Right forelimb (tissue), 1 donor: ENCODE data around the gene HMCN2.
"Not testable (repeated sequence)": the region's sequence is repeated elsewhere in the genome, so short reads cannot be mapped to it uniquely, and the experiment has no call there.

Source experiments
- DNase-seq: peaks from one replicate; pipeline ENCODE4 v3.0.0-alpha.2; 2018

HMCN2 gene

GRCh38 chr9:130396581-130396980 lies 131.0 kb downstream of the HMCN2 start:
- DNase-seq = no peak

- no peak for DNase-seq
Measured at GRCh38 chr9:130398487-130399240, 133.1 kb downstream of the HMCN2 start.

- no peak for DNase-seq
Measured at GRCh38 chr9:130399768-130400167, 134.2 kb downstream of the HMCN2 start.

DNA sequence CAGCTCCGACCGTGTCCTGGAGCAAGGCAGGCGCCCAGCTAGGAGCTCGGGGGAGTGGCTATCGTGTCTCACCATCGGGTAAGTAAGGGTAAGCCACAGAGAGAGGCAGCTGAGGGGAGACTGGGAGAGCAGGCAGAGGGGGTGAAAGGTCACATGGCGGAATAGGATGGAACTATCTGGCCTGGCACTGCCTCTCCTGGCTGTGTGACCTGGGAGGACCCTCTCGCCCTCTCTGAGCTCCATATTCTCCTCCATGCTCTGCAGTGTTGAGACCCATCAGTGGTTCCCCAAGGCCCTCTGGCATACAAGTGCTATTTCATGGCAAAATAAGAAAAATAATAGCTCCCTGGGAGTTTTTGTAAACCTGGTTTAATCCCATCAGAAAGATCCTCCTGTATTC lies 135.3 kb downstream of the HMCN2 start:
- DNase-seq = no peak

DNA sequence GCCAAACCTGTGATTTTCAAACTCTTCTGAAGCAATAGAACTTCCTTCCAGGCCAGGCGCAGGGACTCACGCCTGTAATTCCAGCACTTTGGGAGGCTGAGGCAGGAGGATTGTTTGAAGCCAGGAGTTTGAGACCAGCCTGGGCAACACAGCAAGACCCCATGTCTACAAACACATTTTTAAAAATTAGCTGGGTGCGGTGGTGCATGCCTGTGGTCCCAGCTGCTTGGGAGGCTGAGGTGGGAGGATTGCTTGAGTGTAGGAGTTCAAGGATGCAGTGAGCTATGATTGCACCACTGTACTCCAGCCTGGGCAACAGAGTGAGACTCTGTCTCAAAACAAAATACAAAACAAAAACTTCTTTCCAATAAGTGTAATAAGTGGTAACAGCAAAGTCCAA lies 136.2 kb downstream of the HMCN2 start:
- DNase-seq = not testable (repeated sequence)

GRCh38 chr9:130402243-130402642 lies 136.7 kb downstream of the HMCN2 start:
- DNase-seq = no peak

DNA sequence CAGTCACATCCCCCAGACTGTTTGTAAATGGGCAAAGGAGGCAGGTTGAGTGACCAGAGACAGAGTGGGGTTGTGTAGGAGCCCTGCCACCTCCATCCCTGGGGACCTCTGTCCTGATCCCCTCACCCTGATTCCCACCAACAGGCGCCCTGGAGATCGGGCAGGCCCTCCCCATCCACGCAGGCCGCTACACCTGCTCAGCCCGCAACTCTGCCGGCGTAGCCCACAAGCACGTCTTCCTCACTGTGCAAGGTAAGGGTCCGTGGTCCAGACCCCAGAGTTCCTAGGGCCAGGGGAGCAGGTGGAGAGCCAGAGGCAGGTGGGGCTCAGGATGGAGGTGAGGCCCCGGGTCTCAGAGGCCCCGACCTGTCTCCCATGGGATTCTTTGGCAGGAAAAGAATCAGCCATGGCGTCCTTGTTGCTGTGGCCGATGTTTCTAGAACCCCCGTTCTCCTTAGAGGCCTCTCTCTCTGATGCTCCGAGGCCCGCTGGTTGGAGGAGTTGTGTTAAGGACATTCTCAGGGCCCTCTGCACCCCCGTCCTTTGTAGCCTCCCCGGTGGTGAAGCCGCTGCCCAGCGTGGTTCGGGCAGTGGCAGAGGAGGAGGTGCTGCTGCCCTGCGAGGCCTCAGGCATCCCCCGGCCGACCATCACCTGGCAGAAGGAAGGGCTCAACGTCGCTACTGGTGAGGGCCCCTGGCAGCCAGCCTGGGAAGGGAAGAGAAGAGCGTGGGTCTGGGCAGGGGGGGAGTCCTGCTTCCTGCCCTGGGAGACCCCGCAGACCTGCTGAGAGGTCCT lies 137.3 kb downstream of the HMCN2 start:
- no peak for DNase-seq

DNA sequence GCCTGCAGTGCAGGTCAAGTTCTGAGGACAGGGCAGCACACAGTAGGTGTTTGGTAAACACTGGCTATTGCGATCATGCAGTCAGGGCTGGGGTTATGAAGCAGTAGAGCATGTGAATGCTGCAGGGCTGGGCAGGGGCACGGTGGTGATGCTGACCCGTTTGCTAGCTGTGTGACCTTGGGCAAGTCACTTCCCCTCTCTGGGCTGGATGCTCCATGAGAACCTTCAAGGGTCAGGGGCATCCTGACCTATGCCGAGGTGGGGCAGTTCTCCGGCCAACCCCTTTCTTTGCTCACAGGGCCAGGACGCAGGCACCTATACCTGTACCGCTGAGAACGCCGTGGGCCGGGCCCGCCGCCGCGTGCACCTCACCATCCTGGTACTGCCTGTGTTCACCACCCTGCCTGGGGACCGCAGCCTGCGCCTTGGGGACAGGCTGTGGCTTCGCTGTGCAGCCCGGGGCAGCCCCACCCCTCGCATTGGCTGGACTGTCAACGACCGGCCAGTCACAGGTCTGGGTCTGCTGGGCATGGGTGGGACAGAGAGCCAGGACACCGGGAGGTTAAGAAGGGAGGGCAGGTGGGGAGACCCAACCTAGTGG lies 140.2 kb downstream of the HMCN2 start:
- DNase-seq = no peak

- DNase-seq = no peak
Measured at GRCh38 chr9:130406278-130406895, 140.8 kb downstream of the HMCN2 start.

- no peak for DNase-seq
Measured at GRCh38 chr9:130407916-130408663, 142.5 kb downstream of the HMCN2 start.

GRCh38 chr9:130408669-130409068 lies 143.1 kb downstream of the HMCN2 start:
- no peak for DNase-seq

DNA sequence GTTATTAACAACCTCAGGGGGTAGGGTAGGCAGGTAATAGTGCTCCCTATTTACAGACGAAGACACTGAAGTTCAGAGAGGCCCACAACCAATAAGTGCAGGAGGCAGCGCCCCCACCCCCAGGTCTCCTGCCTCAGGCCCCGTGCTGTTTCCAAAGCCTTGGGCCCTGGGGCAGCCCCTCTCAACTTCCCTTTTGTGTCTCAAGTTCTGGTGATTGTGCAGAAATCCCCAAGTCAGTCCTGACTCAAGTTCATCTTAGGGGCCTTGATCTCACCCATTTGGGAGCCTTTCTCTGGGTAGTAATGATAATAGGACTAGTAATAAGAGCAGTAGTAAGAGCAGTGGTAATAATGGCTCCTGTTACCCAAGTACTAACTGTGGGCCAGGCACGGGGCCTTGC lies 143.7 kb downstream of the HMCN2 start:
- no peak for DNase-seq

GRCh38 chr9:130410443-130410842 lies 144.9 kb downstream of the HMCN2 start:
- no peak for DNase-seq

DNA sequence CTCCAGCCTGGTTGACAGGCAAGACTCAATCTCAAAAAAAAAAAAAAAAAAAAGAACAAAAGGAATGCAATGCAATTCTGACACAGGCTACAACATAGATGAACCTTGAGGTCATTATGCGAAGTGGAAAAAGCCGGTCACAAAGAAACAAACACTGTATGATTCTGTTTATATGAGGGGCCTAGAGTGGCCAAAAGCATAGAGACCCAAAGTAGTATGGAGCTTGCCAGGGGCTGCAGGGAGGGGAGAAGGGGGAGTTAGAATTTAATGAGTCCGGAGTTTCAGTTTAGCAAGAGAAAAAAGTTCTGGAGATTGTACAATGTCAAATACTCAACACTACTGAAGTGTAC lies 146.0 kb downstream of the HMCN2 start:
- DNase-seq = no peak

DNA sequence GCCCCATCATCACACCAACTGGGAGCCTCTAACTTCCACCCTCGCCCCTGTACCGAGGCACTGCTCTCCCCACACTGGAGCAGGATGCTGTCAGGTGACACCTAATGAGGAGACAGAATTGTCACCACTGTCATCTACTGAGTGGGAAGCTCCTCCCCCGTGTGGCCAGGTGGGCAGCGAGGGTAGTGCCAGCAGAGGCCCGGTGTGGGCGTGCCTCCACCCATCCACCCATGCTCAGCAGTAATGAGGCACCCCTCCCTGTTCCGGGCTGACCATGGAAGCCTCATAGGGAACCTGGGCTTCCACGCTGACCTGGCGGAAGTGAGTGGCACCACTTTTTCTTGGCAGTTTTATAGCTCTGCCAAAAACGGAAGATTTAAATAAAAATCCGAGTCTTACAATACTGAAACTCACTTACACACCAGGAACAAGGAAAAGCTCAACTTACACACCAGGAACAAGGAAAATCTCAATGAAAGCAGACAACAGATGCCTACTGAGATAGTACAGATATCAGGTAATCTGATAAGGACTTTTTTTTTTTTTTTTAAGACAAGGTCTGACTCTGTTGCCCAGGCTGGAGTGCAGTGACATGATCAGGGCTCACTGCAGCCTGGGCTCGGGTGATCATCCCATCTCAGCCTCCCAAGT lies 148.6 kb downstream of the HMCN2 start:
- no peak for DNase-seq

DNA sequence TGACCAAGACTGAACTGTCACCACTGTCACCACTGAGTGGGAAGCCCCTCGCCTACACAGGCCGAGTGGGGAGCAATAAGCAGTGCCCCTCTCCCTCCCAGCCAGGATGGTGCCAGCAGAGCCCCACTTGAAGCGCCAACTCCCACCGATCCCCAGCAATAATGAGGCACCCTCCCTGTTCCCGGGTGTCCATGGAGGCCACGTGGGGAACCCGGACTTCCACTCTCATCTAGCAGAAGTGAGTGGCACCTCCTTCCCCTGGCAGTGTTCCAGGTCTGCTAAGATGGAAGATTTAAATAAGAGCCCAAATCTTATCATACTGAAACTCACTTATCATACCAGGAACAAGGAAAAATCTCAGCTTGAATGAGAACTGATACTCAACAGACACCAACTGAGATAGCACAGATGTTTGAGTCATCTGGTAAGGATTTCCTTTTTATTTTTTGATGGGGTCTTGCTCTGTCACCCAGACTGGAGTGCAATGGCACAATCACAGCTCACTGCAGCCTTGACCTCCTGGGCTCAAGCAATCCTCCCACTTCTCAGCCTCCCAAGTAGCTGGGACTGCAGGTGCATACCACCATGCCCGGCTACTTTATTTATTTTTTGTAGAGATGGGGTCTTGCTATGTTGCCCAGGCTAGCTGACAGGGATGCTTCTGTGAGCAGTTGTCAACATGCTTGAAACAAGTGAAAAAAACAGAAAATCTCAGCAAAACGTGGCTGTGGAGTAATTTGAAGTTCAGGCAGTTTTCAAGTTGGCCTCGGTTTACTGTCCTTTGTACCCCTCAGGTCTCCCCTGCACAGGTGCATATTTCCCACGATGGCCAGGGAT lies 149.6 kb downstream of the HMCN2 start:
- no peak for DNase-seq

- no peak for DNase-seq
Measured at GRCh38 chr9:130417602-130418001, 152.0 kb downstream of the HMCN2 start.

DNA sequence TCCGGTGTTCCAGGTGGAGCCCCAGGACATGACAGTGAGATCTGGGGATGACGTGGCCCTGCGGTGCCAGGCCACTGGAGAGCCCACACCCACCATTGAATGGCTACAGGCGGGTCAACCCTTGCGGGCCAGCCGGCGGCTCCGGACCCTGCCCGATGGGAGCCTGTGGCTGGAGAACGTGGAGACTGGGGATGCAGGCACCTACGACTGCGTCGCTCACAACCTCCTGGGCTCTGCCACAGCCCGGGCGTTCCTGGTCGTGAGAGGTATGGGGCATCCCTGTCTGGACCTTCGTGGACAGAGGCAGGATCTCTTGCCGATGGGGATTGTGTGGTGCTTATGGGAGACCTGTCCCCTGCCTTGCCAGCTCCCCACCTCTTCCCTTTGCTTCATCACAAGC lies 153.2 kb downstream of the HMCN2 start:
- no peak for DNase-seq

GRCh38 chr9:130419521-130420035 lies 154.0 kb downstream of the HMCN2 start:
- no peak for DNase-seq

GRCh38 chr9:130421154-130421801 lies 155.7 kb downstream of the HMCN2 start:
- no peak for DNase-seq
